HUES64 (cell line): ENCODE results near the gene CLEC1B.
"Not testable (repeated sequence)": the region's sequence is repeated elsewhere in the genome, so short reads cannot be mapped to it uniquely, and the experiment has no call there.

ENCODE experiments used
- H3K27ac ChIP-seq: 2 replicates; pipeline ENCODE4 v1.7.0; 2013; ENCODE audit warnings: low read depth, low read length, inconsistent platforms
- H3K27me3 ChIP-seq: 2 replicates; pipeline ENCODE4 v1.6.1; 2013; ENCODE audit warnings: mild to moderate bottlenecking, low read length; ENCODE audit not compliant: insufficient read depth
- H3K36me3 ChIP-seq: 2 replicates; pipeline ENCODE4 v1.6.1; 2013; ENCODE audit warnings: mild to moderate bottlenecking, low read length; ENCODE audit not compliant: insufficient read depth
- H3K4me1 ChIP-seq: 2 replicates; pipeline ENCODE4 v1.6.1; 2013; ENCODE audit warnings: mild to moderate bottlenecking, low read length, moderate library complexity; ENCODE audit not compliant: insufficient read depth
- H3K4me3 ChIP-seq: 2 replicates; pipeline ENCODE4 v1.5.1; 2013; ENCODE audit warnings: mild to moderate bottlenecking, low read length, moderate library complexity
- H3K9ac ChIP-seq: 2 replicates; pipeline ENCODE4 v1.6.1; 2013; ENCODE audit warnings: mild to moderate bottlenecking, low read depth, low read length
- H3K9me3 ChIP-seq: 2 replicates; pipeline ENCODE4 v1.6.1; 2013; ENCODE audit warnings: low read depth, low read length; ENCODE audit not compliant: insufficient read depth
- WGBS: fragments of 150-250, 120-280 bp; methylation state at CpG from one replicate; pipeline ENCODE4 v1.1.7; 2013; ENCODE audit warnings: missing lambda C conversion rate; 5-methylcytosine and 5-hydroxymethylcytosine counted together

Gene CLEC1B

DNA sequence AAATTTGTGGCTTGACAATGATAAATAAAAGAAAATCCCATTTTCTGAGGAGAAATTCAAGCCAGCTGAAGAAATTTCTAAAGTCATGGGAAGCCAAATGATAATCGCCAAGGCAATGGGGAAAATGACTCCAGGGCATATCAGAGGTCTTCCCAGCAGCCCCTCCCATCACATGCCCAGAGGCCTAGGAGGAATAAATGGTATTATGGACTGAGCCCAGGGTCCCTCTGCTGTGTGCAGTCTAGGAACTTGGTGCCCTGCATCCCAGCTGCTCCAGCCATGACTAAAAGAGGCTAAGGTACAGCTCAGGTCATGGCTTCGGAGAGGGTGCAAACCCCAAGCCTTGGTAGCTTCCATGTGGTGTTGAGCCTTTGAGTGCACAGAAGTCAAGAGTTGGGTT is 23.3 kb downstream of the CLEC1B start:
- no peak overlapping the region for H3K4me3 ChIP-seq
- 93% methylated on average over 2 of the region's 2 CpGs for WGBS
- no peaks in the 10 kb centered on the region for H3K27me3 ChIP-seq
- H3K9ac ChIP-seq, result no peak overlapping the region
- H3K27ac ChIP-seq, result no peak overlapping the region
- peaks cover 4% of the 10 kb centered on the region; the same call in 1 of the 2 replicates for H3K4me1 ChIP-seq
- H3K36me3 ChIP-seq, result no peaks in the 10 kb centered on the region
- peaks cover 15% of the 10 kb centered on the region for H3K9me3 ChIP-seq

DNA sequence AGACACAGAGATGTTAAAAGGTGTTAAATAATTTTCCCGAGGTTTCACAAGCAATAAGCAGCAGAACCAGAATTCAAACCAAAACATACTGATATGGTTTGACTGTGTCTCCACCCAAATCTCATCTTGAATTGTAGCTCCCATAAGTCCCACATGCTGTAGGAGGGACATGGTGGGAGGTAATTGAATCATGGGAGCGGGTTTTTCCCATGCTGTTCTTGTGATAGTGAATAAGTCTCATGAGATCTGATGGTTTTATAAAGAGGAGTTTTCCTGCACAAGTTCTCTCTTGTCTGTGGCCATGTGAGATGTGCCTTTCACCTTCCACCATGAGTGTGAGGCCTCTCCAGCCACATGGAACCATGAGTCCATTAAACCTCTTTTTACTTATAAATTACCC is 24.2 kb downstream of the CLEC1B start:
- not testable (repeated sequence) for H3K4me3 ChIP-seq

DNA sequence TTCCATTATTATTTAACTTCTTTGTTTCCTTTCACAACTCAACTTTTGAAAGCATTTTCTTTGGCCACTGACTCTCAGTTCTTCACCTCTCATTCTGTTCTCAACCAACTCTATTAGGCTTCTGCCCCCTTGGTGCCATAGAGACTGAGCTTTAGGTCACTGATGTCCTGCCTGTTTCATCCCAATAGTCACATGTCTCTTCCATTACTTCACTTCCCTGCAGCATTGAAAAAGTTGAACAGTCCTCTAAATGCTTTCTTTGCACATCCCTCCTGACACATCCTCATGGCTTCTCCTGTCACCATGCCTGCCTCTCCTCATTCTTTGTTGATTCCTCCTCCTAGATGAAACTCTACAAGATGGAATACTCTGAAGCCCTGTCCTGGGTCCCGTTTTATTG is 25.0 kb downstream of the CLEC1B start:
- H3K9ac ChIP-seq, result no peak overlapping the region
- no peaks in the 10 kb centered on the region for H3K36me3 ChIP-seq
- H3K27ac ChIP-seq, result no peak overlapping the region
- peaks cover 4% of the 10 kb centered on the region; the same call in 1 of the 2 replicates for H3K4me1 ChIP-seq
- 93% methylated on average over 1 of the region's 1 CpG for WGBS
- no peaks in the 10 kb centered on the region for H3K27me3 ChIP-seq
- no peak overlapping the region for H3K4me3 ChIP-seq
- H3K9me3 ChIP-seq, result peaks cover 15% of the 10 kb centered on the region

More for the DNA sequence above, 24.2 kb downstream of the CLEC1B start:
- not testable (repeated sequence) for H3K4me1 ChIP-seq, H3K27me3 ChIP-seq, H3K27ac ChIP-seq, H3K9ac ChIP-seq, H3K36me3 ChIP-seq
- peaks cover 15% of the 10 kb centered on the region for H3K9me3 ChIP-seq
- 96% methylated on average over 2 of the region's 2 CpGs for WGBS

DNA sequence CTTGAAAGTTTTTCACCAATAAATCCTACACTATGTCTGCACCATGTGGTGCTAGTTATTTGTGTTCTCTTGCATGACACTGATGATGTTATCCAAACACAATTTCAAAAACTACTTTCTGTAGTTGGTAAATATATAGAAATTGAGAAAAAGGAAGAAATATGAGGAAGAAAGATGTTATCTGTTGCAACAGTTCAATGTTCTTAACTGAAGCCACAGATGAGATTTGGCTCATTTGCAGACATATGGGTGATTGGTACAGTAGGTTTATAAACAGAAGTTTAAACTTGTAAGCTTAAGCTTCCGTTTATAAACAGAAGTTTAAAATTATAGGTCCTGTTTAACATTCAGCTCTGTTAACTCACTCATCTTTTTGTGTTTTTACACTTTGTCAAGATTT is 27.7 kb downstream of the CLEC1B start, which contains the start of gene CLEC12A:
Gene CLEC12A (plus strand): TSS at position 229 of the 400 bp plus-strand sequence. CDS start 188 bp downstream, outside the sequence.
- no peak within 1 kb of the TSS for H3K27ac ChIP-seq
- no peaks in the 10 kb centered on the region for H3K36me3 ChIP-seq
- H3K4me3 ChIP-seq, result no peak within 1 kb of the TSS
- no peak within 1 kb of the TSS for H3K9ac ChIP-seq
- WGBS, result 93% methylated on average over 1 of the region's 1 CpG
- H3K4me1 ChIP-seq, result peaks cover 4% of the 10 kb centered on the region; the same call in 1 of the 2 replicates
- no peaks in the 10 kb centered on the region for H3K27me3 ChIP-seq
- peaks cover 14% of the 10 kb centered on the region for H3K9me3 ChIP-seq

DNA sequence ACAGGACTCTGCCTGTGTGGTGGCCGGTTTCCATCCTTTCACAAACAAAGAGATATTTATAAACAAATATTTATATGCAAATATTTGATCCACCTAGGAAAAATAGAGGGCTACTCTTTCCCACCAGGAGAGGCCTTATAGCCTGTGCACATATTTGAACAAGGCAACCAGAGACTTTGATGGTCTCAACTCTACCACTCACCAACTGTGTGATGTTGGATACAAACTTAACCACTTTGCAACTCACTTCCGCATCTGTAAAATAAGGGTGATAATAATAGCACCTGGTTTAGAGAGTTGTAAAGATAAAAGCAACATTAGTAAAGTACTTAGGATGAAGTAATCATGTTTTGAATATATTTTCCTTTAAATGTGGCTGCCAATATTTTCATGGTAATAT is 29.2 kb downstream of the CLEC1B start:
- no peak overlapping the region for H3K4me3 ChIP-seq
- WGBS, result 100% methylated on average over 1 of the region's 2 CpGs
- H3K27ac ChIP-seq, result no peak overlapping the region
- no peaks in the 10 kb centered on the region for H3K27me3 ChIP-seq
- H3K9me3 ChIP-seq, result no peaks in the 10 kb centered on the region
- H3K36me3 ChIP-seq, result no peaks in the 10 kb centered on the region
- H3K4me1 ChIP-seq, result peaks cover 4% of the 10 kb centered on the region; the same call in 1 of the 2 replicates
- no peak overlapping the region for H3K9ac ChIP-seq

DNA sequence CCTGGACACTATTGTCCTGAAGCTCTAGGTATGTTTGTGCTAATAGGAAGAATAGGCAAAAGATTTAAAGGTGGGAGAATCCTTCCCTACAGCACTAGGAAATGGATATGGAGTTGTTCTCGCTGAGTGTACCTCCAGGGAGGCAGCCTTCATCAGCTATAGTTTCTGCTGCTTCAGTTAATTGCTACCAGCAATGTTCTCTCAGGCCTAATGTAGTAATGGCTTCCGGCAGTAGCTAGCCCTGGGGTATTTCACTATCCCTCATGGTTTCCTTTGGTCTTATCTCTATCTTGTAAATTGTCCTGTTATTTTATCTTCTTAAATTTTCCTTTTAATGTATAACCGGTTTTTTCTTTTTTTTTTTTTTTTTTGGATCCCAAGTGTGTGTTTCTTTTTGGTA is 37.0 kb downstream of the CLEC1B start:
- Histone ChIP-seq H3K4me1 (0 out of 2 replicates have a peak, but pooled peaks cover 7% of the 10 kb centered on the region), H3K9ac (no peak overlapping the region), H3K4me3 (no peak overlapping the region), H3K27ac (no peak overlapping the region), H3K27me3 (no peaks in the 10 kb centered on the region), H3K36me3 (no peaks in the 10 kb centered on the region), H3K9me3 (no peaks in the 10 kb centered on the region)
- WGBS, result 90% methylated on average over 2 of the region's 3 CpGs

DNA sequence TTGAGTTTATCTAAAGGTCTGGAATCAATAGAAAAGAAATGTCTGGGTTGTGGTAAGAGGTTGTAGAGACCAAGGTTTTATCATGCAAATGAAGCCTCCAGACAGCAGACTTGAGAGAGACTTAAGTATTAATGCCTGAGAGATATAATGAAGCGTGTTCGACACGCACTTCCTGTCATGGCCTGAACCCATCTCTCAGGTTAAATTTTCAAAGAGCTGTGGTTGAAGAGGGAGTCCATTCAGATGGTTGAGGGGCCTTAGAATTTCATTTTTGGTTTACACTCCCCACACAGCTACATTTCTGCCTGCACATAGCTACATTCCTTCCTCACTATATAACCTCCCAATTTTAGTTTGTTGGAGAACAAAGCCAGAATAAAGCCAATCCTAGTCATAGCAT is 37.8 kb downstream of the CLEC1B start:
- H3K9me3 ChIP-seq, result no peaks in the 10 kb centered on the region
- H3K4me1 ChIP-seq, result 0 out of 2 replicates have a peak, but pooled peaks cover 7% of the 10 kb centered on the region
- H3K4me3 ChIP-seq, result no peak overlapping the region
- H3K27me3 ChIP-seq, result no peaks in the 10 kb centered on the region
- no peak overlapping the region for H3K27ac ChIP-seq
- H3K9ac ChIP-seq, result no peak overlapping the region
- 88% methylated on average over 3 of the region's 3 CpGs for WGBS
- no peaks in the 10 kb centered on the region for H3K36me3 ChIP-seq

DNA sequence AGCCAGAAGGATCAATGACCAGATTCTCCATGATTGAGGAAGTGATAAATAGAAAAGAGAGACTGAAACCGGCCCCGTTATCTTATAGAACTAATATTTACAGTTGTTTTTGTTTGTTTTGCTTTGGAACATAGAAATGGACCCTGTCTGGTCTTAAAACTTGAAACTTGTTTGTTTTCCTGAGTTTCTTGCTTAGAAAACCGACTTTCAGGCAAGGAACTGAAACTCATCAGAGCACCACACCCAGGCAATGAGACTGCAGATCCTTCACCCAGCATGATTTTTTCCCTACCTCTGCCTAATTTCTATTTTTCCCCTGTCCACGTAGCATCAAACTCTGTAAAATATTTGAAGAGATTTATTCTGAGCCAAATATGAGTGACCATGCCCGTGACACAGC is 38.3 kb downstream of the CLEC1B start:
- Histone ChIP-seq H3K27ac (no peak overlapping the region), H3K27me3 (no peaks in the 10 kb centered on the region), H3K36me3 (no peaks in the 10 kb centered on the region), H3K4me1 (0 out of 2 replicates have a peak, but pooled peaks cover 7% of the 10 kb centered on the region), H3K9ac (no peak overlapping the region), H3K4me3 (no peak overlapping the region), H3K9me3 (no peaks in the 10 kb centered on the region)
- WGBS, result 94% methylated on average over 5 of the region's 5 CpGs

DNA sequence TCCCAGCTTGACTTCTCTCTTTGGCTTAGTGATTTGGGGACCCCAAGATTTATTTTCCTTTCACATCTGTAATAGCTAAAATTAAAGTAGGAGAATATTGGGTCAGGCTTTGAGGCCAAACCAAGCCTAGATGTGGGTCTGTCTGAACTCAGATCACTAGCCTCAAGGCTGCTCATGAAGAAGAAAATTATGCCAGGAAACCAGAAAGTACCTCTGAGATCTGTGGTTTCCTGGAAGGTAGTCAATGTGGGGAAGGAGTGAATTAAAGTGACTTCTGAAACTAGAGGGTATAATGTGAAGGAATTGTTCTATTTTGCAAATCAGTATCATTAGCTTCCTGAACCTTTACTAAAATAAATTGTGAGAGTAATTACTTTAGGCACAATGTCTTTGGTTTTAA is 41.1 kb downstream of the CLEC1B start:
- 0 out of 2 replicates have a peak, but pooled peaks cover 7% of the 10 kb centered on the region for H3K4me1 ChIP-seq
- H3K36me3 ChIP-seq, result no peaks in the 10 kb centered on the region
- no peak overlapping the region for H3K27ac ChIP-seq
- no peak overlapping the region for H3K4me3 ChIP-seq
- no peaks in the 10 kb centered on the region for H3K9me3 ChIP-seq
- H3K9ac ChIP-seq, result no peak overlapping the region
- H3K27me3 ChIP-seq, result no peaks in the 10 kb centered on the region

DNA sequence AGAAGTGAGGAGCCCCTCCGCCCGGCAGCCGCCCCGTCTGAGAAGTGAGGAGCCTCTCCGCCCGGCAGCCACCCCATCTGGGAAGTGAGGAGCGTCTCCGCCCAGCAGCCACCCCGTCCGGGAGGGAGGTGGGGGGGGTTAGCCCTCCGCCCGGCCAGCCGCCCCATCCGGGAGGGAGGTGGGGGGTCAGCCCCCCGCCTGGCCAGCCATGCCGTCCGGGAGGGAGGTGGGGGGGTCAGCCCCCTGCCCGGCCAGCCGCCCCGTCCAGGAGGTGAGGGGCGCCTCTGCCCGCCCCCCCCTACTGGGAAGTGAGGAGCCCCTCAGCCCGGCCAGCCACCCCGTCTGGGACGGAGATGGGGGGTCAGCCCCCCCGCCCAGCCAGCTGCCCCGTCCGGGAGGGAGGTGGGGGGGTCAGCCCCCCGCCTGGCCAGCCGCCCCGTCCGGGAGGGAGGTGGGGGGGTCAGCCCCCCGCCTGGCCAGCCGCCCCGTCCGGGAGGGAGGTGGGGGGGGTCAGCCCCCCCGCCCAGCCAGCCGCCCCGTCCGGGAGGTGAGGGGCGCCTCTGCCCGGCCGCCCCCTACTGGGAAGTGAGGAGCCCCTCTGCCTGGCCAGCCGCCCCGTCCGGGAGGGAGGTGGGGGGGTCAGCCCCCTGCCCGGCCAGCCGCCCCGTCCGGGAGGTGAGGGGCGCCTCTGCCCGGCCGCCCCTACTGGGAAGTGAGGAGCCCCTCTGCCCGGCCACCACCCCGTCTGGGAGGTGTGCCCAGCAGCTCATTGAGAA is 45.8 kb downstream of the CLEC1B start:
- not testable (repeated sequence) for H3K9me3 ChIP-seq, H3K27ac ChIP-seq, H3K36me3 ChIP-seq, H3K4me3 ChIP-seq, H3K9ac ChIP-seq, H3K4me1 ChIP-seq, H3K27me3 ChIP-seq
- WGBS, result 90% methylated on average over 10 of the region's 55 CpGs

DNA sequence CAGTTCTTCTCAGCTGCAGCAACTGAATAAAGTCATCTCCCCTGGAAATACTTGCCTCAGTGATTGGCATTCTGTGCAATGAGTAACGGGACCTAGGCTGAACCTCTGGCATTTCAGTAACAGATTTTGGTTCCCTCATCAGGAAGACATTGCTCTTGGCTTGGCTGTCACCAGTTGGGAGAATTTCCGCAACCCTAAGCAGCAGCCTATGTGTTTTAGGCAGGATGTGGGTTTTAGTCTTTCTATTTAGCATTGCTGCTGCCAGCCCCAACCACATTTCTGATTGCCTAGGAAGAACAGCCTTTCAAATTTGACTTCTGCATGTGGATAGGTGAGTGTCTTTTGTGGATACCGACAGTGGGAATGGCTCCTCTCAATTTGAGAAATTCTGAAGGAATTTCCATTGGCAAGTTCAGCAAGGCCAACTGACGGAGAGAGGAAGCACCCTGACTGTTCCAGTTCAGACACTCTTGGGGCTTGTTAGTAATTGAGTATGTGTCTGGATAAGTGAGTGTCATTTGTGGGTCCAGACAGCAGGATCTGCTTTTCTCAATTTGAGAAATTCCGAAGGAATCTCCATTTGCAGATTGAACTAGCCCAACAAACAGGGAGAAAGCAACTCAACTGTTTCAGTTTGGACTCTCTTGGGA is 47.8 kb downstream of the CLEC1B start:
- no peaks in the 10 kb centered on the region for H3K27me3 ChIP-seq
- 94% methylated on average over 5 of the region's 5 CpGs for WGBS
- no peak overlapping the region for H3K4me3 ChIP-seq
- H3K4me1 ChIP-seq, result no peaks in the 10 kb centered on the region
- no peak overlapping the region for H3K9ac ChIP-seq
- no peaks in the 10 kb centered on the region for H3K9me3 ChIP-seq
- no peaks in the 10 kb centered on the region for H3K36me3 ChIP-seq
- no peak overlapping the region for H3K27ac ChIP-seq
